ENCODE data around the gene COL11A1.

- no peak for TF ChIP-seq POLR2A (IDR thresholded peaks at IDR 0.05)
- TF ChIP-seq, protein P1, sequence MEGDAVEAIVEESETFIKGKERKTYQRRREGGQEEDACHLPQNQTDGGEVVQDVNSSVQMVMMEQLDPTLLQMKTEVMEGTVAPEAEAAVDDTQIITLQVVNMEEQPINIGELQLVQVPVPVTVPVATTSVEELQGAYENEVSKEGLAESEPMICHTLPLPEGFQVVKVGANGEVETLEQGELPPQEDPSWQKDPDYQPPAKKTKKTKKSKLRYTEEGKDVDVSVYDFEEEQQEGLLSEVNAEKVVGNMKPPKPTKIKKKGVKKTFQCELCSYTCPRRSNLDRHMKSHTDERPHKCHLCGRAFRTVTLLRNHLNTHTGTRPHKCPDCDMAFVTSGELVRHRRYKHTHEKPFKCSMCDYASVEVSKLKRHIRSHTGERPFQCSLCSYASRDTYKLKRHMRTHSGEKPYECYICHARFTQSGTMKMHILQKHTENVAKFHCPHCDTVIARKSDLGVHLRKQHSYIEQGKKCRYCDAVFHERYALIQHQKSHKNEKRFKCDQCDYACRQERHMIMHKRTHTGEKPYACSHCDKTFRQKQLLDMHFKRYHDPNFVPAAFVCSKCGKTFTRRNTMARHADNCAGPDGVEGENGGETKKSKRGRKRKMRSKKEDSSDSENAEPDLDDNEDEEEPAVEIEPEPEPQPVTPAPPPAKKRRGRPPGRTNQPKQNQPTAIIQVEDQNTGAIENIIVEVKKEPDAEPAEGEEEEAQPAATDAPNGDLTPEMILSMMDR (IDR thresholded peaks at IDR 0.05) = no peak
Measured at GRCh38 chr1:103129255-103129654, 20.9 kb upstream of the COL11A1 start.

Measured in adrenal gland (tissue), 5 donors.